Thoracic aorta (tissue), 2 donors: ENCODE measurements around the gene ARSB. TPM values are rescaled to one million over a fixed set of nuclear protein-coding genes. Genes with fewer than 3 reads are reported as not detected.

Experiments used
- ATAC-seq: fragments of 150-250 bp; one replicate; pipeline ENCODE4 v1.8.0; 2017; ENCODE audit warnings: low read depth; ENCODE audit not compliant: insufficient number of reproducible peaks, low FRiP score
- DNase-seq: peaks from one replicate; pipeline ENCODE4 v3.0.0-alpha.2; 2020; ENCODE audit warnings: low spot score
- H3K27ac ChIP-seq, 2 donors: fragments of 200-600 bp; sonication (generic); 1 replicate in 1 of 2; 2 replicates in 1 of 2; pipeline ENCODE4 v1.5.1; 2016; ENCODE audit warnings: mild to moderate bottlenecking in 2 of 2, moderate library complexity in 2 of 2
- H3K27me3 ChIP-seq: fragments of 200-600 bp; sonication (generic); replicated peaks from 2 replicates; pipeline ENCODE4 v1.6.0; 2016; ENCODE audit warnings: mild to moderate bottlenecking; ENCODE audit not compliant: insufficient read depth
- H3K36me3 ChIP-seq: fragments of 200-600 bp; sonication (generic); one replicate; pipeline ENCODE4 v1.5.1; 2016
- H3K4me1 ChIP-seq, 2 donors: fragments of 200-600 bp; sonication (generic); 1 replicate in 1 of 2; 2 replicates in 1 of 2; pipeline versions ENCODE4 v1.5.1 to v1.6.0; 2016; ENCODE audit warnings: low read depth in 2 of 2, mild to moderate bottlenecking in 1 of 2; ENCODE audit not compliant: control insufficient read depth in 1 of 2
- H3K4me3 ChIP-seq: fragments of 200-600 bp; sonication (generic); 2 replicates; pipeline ENCODE4 v1.5.1; 2016; ENCODE audit warnings: mild to moderate bottlenecking
- H3K9me3 ChIP-seq: fragments of 200-600 bp; sonication (generic); 2 replicates; pipeline ENCODE4 v1.5.1; 2016
- CTCF ChIP-seq: fragments of 200-600 bp; sonication (generic); IDR thresholded peaks from one replicate; pipeline ENCODE4 v1.5.1; 2019; ENCODE audit warnings: antibody characterized with exemption
- total RNA-seq, 2 donors: library from RNA; depleted of rRNA; stranded (reverse); fragments of >200 nt; gene quantifications; one replicate each; pipeline versions ENCODE4 v1.1.0 to v1.2.3, GENCODE V29; 2016

The ARSB gene
- total RNA-seq, 2 donors from 2014 or later: 26.1 to 36.0 TPM

DNA sequence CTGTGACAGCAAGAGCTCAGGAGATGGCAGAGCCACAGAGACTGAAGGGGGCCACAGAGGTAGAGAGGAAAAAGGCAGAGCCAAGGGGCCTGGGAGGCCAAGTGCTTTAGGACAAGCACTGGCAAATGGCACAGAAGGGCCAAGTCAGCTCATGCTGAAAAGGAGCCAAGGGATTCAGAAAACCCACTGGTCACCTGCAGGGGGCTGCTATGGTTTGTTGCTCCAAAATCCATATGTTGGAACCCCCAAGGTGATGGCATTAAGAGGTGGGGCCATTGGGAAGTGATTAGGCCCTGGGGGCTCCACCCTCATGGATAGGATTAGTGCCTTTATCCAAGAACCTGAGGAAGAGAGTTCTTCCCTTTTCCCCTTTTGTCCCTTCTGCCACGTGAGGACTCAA is 165.4 kb downstream of the ARSB start:
- Histone ChIP-seq H3K9me3 (no peaks in the 10 kb centered on the region), H3K27me3 (no peaks in the 10 kb centered on the region), H3K4me3 (no peak overlapping the region), H3K36me3 (no peaks in the 10 kb centered on the region), H3K4me1 (peaks cover 0 to 12% of the 10 kb centered on the region in 2 donors), H3K27ac (no peak overlapping the region)
- no peak for TF ChIP-seq CTCF
- no peak for ATAC-seq
- no peak for DNase-seq

DNA sequence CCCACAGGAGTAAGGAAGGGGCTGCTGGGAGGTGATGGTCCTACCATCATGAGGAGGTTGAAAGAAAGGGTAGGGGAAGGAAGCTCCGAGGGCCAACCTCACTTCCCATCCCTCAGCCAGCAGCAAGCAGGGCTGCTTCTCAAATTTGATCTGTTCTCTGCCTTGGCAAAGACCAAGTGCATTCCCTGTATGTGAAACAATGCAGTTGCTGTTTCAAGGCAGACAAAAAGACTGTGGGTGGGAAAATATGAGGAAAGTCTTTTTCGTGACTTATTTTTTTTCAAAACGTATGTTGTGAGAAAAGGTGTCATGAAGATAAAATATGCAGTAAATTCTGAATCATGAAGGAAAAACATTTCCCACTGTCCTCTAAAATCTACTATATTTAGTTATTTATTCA is 165.9 kb downstream of the ARSB start:
- H3K9me3 ChIP-seq: no peaks in the 10 kb centered on the region
- no peak for DNase-seq
- no peaks in the 10 kb centered on the region for H3K36me3 ChIP-seq
- H3K27me3 ChIP-seq: no peaks in the 10 kb centered on the region
- H3K27ac ChIP-seq: no peak overlapping the region
- TF ChIP-seq CTCF: no peak
- no peak overlapping the region for H3K4me3 ChIP-seq
- ATAC-seq: no peak
- H3K4me1 ChIP-seq: peaks cover 0 to 6% of the 10 kb centered on the region in 2 donors

DNA sequence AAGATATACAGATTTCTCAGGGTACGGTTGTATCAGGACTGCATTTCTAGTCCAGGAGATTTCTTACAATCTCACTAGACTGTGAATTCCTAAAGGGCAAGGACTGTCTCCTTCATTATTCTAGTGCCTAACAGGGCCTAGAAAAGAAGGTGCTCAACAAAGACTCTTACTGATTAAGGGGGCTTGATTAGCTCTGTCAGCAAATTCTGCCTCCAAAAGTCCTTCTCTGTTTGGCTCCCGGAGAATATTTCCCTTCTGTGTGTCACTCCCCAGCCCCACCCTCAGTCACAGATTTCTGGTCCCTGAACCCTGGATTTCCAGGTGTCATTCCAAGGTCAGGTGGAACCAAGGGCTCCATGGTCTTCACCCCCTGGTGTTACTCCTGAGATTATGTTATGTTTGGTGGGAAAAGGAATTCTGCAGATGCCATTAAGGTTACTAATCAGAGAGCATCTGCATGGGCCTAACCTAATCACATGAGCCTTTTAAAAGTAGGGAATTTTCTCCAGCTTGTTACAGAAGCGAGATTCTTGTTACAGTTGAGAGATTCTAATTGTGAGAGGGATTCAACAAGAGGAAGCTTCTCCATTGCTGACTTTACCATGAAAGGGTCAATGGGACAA is 168.9 kb downstream of the ARSB start:
- Histone ChIP-seq H3K4me1 (peaks cover 0 to 6% of the 10 kb centered on the region in 2 donors), H3K27me3 (no peaks in the 10 kb centered on the region)
- ATAC-seq: no peak

DNA sequence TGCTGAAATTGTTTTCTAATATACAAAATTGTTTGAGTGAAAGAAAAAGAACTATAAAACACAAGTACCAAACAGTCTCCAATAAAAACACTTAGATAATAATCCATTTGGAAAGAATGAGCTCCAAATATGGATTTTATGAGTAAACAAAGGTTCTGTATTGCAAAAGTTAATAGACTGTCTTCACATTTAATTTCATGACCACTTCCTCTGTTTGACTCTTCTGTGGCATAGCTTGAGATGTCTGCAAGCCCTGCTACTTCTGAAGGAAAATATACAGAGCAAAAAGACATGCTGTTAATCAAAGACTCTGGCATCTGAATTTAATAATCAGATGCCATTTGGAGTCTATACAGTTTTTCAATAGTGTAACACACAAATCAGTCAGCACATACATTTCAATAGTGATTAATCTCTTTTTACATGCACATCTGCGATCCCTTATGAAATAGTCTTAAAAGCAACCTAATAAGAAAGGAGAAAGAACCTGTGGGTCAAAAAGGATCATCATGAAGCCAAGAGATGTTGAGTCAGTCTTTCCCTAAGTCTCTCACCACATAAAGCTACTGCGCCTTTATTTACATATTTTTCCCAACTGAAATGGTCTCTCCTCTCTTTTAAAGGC is 171.1 kb downstream of the ARSB start:
- H3K4me3 ChIP-seq: no peak overlapping the region
- DNase-seq (no peak), ATAC-seq (no peak)
- TF ChIP-seq CTCF: no peak
- H3K4me1 ChIP-seq: peaks cover 0 to 10% of the 10 kb centered on the region in 2 donors
- no peak overlapping the region for H3K27ac ChIP-seq
- H3K9me3 ChIP-seq: no peaks in the 10 kb centered on the region
- no peaks in the 10 kb centered on the region for H3K36me3 ChIP-seq
- no peaks in the 10 kb centered on the region for H3K27me3 ChIP-seq

More for the DNA sequence above, 168.9 kb downstream of the ARSB start:
- Histone ChIP-seq H3K9me3 (no peaks in the 10 kb centered on the region), H3K36me3 (no peaks in the 10 kb centered on the region), H3K4me3 (no peak overlapping the region), H3K27ac (no peak overlapping the region)
- DNase-seq: no peak
- no peak for TF ChIP-seq CTCF

DNA sequence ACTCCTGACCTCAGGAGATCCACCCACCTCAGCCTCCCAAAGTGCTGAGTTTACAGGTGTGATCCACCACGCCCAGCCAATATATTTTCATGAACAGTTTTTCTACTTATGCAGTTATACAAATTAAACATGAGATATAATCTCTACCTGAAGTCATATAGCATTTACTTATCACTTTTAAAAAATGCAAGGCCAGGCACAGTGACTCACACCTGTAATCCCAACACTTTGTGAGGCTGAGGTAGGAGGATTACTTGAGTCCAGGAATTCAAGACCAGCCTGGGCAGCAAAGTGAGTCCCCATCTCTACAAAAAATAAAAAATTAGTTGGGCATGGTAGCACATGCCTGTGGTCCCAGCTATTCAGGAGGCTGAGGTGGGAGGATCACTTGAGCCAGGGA is 171.8 kb downstream of the ARSB start:
- ATAC-seq: no peak
- no peak overlapping the region for H3K4me3 ChIP-seq
- TF ChIP-seq CTCF: no peak
- H3K36me3 ChIP-seq: no peaks in the 10 kb centered on the region
- H3K27ac ChIP-seq: no peak overlapping the region
- no peaks in the 10 kb centered on the region for H3K9me3 ChIP-seq
- peaks cover 0 to 6% of the 10 kb centered on the region in 2 donors for H3K4me1 ChIP-seq
- no peaks in the 10 kb centered on the region for H3K27me3 ChIP-seq
- DNase-seq: no peak
